Kasumi-1 (cell line): ENCODE data around the gene DNAH1.

Experiments
- DNase-seq, 2 experiments: peaks; one replicate each; lab custom pipeline; 2025; lab: John Stamatoyannopoulos, UW

Gene DNAH1

DNA sequence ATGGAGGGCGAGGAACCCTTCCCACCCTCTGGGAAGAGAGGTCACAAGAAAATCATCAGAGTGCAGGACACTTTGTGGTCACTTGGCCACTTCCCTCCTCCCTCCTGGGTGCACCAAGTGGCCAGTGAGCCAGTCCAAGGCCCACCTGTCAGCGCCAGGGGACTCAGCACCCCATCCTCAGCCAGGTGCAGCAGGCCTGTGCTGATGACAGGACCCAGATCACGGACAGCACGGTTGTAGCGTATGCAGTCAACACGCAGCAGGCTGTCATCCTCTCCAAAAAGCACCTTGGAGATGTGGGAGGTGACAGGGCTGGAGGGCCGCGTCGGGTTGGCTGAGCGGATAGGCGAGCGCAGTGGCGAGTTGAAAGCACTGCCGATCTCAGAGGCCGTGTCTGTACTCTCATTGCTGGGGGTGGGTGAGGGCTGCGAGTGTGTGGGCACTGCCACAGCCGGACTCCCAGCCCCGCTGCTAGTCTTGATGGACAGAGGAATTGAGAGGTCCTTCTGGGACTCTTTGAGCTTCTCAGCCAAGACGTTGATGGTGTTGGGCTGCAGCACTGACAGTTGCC is 87.2 kb downstream of the DNAH1 start:
- no peak for DNase-seq

DNA sequence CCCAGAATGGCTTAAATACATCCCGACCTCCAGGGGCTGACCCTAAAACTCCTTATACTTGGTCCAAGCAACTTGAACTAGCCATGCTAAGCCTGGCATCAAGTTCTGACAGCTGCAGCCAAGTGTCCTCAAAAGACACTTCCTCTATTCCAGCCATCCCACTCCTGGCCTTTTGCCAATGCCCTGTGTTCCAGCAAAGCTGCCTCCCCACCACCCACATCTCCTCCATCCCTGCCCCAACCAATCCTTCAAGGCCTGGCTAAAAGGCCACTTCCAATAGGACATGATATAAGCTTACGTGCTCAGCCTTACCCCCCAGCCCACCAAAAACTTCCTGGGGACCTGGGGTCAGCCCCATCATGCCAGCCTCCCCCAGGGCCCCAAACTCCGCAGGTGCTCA is 87.8 kb downstream of the DNAH1 start:
- no peak for DNase-seq

DNA sequence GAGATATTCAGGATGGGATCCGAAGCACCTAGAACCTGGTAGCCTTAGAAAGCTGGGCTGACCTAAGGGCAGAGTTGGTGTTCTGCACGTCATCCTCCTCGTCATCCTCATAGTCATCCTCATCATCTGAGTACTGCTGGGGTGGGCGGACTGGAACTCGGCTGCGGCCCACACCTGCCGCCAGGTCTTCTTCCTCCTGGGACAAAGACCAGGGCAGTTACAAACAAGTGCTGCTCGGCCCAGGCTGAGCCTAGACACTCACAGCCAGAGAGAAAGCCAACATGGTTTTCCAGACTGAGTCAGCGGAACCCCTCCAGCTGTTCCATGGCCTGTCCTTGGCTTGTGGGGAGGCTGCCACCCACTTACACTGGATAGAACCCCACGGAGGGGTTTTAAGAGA is 88.3 kb downstream of the DNAH1 start:
- DNase-seq: no peak

DNA sequence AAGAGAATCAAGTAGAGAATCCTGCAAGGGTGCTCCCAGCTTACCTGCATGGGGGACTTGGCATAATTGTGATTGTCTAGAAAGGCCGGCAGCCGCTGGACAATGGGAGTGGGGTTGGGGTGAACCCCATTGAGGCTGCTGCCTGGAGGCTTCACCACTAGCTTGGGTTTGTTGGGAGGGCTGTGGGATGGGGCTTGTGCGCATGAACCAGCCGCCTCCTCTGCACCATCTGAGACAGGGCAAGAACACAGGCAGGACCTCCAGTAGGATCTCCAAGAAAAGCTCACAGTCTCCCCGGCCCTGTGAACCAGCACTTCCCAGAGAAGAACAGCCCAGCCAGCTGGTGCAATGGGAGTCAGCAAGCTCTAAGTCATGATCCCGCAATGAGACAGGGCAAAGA is 88.9 kb downstream of the DNAH1 start:
- DNase-seq: no peak

DNA sequence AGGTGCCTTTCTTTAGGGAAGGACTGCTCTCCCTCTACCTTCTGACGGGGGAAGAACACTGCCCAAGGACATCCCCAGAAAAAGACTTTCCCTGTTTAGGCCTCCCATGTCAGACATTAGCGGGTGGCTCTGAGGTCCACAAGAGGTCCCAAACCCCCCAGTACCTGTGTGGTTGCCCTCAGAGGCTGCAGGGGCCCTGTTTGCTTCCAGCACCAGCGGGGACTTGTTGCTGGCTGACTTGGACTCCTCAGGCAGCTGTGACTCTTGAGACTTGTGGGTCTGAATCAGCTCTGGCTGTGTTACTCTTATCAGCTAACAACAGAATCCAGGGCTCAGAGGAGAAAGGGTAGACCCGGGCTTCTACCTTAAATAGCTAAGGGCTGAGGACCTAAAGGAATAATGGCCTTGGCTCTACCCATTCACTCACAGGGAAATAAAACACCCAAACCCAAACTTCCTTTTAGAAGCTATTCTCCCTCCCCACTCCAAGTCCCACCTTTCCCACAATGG is 89.5 kb downstream of the DNAH1 start:
- DNase-seq: no peak

DNA sequence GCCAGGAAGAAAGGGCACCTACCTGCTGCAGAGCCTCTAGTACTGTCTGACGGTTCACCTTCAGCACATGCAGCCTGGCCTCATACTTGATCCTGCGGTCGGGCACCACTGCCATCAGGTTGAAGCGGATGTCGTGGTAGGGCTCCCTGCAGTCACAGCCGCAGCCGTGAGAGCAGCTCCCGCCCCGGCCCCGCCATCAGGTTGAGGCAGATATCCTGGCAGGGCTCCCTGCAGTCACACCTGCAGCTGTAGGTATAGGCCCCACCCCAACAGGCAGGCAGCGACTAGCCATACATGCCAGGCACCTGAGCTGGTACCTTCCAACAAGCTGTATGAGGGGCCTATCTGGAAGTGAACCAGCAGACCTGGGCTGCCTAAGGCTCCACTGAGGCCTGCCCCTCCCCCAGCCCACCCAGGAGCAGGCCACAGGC is 90.1 kb downstream of the DNAH1 start:
- no peak for DNase-seq

DNA sequence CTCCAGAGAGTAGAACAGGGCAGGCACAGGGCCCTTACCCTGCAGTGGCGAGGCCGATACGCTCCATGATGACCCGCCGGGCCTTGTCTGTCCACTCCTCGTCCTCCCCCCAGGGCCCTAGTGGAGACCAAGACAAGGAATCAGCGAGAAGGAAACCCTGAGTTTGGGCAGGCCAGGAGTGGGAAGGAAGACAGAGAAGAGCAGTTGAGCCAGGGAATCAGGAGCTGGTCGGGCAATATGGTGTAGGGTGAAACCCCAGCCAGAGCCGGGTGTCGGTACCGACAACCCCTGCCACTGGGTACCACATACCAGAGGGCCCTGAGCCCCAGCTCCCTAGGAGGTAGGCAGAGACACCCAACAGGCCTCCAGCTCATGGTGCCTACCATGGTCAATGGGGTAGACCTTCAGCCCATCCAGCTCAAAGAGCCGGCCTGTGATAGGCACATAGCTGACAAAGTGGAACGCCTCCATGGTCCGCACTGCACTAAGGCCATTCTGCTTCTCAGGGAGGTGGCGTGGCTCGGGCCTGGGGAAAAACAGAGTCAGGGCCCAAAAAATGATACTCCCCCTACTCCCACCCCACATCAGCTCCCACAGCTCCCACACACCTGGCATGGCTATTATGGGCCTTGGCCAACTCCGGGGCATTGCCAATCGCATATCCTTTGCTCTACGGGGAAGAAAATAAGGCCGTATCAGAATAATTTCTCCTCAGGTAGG is 90.8 kb downstream of the DNAH1 start:
- DNase-seq: no peak

DNA sequence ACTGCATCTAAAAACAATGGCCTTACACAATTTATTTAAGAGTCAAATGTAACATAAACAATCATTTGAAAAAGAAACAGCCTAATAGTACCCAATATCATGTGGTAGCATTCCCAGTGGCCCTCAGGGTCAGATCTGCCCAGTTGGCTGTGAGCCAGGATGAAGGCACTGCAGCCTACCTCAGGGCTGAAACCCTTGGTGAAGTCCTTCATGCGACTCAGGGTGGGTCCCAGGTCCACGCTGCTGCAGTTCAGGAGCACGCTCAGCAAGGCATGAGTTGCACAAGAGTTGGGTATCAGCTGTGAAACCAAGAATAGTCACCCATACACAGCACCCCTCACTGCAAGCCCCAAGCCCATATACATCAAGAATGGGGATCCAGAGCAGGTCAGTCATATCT is 91.7 kb downstream of the DNAH1 start:
- DNase-seq: no peak

DNA sequence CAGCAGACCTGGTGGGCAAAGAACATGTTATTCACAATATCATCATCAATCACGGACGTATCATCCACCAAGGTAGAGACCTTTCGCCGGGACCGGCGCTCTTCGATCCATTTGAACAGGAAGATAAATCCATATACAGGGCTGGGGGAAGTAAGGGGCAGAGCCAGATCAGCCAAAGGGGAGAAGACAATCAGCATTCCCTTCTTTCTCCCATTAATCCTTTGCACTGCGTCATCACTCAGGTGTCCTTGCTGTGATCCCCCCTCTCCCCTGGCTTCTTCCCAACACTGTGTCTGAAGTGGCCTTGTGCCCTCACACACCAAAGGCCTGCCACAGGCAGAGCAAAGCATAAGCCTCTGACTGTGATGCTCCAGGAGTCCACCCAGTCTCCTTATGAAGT is 92.3 kb downstream of the DNAH1 start:
- no peak for DNase-seq

DNA sequence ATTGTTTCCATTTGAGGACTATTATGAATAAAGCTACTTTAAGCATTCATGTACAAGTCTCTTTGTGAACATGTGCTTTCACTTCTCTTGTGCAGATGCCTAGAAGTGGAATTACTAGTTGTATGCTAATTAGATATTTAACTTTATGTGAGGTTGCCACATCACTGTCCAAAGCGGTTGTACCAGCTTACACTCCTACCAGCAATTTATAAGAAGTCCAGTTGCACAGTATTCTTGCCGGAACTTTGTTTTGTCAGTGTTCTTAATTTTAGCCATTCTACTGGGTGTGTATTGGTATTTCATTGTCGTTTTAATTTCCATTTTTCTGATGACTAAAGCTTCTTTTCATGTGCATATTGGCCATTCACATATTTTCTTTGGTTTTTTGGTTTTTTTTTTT is 99.7 kb downstream of the DNAH1 start:
- no peak for DNase-seq

DNA sequence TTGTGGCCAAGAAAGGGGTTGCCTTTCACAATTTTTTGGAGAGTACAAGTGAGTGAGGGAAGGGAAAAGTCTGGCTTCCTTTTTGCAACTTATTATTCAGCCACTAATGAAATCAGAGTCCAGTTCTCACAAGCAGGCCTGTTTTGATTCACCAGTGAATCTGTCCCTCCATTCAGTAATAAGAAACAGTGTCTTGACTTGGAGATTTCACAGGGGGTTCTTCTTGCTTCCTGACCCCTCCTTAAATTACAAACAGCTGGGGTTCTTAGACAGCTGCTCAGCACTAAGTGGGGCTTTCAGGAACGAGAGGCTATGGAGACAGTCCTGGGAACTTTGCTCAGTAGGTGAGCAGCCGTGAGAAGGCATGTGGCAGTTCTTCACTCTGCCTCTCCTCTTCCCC is 104.3 kb downstream of the DNAH1 start:
- DNase-seq: no peak

DNA sequence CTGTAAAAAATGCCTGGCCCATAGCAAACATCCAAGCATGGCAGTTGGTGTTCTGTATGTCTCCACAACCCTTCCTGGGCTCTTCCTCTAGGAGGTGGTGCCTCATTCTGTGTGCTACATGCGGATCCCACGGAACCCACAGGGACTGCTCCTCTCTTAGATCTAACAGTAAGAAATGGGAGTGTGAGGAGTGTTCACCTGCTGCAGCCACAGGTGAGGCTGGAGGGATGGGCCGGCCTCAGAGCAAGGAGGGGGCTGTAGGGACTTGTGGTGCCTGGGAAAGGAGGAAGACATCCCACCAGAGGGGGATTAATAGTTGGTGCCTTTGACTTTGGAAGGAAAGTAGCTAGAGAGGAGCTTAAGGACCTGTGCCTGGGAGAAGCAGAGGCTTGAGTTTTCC is 106.5 kb downstream of the DNAH1 start:
- no peak for DNase-seq

DNA sequence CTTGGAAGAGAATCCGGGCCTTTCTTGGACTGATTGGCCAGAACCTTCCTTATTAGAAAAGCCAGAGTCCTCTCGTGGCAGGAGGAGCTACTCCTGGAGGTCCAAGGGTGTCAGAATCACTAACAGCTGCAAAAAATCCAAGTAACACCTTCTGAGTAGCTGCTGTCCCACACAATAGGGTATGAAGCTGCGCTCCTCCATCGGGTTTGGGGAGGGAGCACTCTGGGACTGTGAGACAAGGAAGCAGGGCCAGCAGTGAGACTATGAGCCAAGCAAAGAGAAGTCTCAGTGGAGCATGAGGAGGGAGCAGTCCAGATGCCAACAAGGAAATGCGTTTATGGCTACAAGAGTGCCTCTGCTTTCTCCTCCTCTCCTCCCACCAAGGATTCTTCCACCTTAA is 107.1 kb downstream of the DNAH1 start:
- DNase-seq: no peak

DNA sequence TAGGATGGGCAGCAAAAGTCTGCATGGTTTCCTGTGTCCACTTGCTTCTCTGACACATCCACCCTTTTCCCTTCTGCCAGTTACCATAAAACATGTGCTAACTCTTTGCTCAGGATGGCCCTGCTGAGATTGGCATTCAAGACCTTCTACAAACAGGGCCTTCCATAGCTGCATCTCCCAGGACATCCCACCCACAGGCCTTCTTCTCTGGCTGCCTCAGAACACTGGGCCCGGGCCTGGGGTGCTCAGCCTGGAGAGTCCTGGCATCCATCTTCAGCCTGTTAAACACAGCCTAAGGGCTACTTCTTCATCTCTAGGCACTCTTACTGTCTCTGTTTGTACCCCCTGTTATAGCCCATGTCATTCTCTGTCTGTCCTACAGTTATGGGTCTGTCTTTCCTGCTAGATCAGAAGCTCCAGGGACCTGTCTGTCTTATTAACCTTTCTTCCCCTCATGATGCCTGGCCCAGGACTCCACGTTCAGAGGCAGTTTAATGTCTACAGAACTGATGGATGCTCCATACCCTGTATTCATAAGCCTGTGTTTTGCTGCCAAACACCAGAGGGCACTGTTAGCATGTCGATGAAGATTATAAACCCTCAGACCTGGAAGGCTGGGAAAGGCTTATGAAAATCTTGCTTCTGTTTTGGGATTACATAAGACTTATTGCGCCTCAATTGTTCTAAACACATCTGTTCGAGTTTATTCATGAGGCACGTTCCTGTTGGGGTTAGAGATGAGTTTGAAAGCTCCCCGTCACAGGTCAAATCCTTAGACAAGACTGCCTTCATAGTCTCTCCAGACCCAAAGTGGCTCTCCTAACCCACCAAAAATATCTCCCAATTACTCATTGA is 112.3 kb downstream of the DNAH1 start:
- peak; percentile 77 for DNase-seq

DNA sequence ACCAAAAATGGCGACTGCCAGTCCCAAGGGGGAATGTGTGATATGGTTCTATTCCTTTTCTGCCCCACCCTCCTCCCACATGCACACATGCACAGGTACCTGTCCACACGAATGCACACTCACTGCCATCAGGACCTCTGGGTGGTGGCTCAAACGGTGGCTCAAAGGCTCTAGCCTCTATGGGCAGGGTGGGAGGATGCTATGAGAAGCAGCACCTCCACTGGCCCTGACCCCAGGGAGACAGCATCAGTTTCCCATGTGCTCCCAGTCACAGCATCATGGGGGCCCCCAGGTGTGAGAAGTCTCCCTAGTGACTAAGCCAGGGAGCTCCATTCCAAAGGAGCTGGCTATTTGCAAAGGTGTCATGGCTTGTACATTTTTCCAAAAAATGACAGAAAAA is 112.9 kb downstream of the DNAH1 start:
- no peak for DNase-seq

DNA sequence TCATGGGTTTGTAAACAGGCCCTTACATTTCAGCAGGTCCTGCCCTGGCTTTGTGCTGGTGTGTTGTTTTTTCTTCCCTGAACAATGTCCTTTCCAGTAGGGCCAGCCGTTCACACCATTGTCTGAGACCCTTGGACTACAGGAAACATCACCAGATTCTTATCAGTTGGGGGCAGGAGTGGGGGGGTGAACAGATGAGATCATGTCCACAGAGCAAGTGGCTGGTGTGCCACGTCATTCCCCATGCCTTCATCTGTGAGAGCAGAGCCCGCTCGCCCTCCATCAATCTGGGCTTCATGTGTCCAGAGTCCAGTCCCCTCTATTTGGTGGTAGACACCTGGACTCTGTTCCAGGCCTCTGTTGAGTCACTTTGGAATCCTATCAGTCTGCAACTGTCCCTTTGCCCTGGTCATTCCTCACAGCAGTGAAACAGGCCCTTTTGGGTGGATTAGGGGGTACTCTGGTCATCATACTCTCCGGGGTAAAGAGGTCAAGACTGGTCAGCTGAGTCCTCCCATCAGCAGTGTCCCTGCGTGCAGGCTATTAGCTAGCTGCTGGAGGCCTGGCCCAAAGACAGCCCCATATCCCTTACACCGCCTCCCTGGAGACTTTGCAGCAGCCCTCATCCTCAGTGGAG is 113.8 kb downstream of the DNAH1 start:
- DNase-seq: no peak

DNA sequence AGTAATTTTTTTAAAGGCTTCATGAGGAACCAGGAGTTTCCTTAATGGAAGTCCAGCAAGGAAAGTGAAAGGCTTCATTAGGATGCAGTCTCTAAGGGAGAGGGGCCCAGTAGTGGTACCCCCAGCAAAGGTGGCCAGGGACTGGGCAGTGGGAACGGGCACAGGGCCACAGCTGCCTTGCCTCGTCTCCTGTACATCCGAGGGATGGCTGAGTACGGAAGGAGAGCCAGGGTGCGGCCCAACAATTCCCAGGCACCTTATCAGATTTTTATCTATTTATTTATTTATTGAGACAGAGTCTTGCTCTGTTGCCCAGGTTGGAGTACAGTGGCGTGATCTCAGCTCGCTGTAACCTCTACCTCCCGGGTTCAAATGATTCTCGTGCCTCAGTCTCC is 114.3 kb downstream of the DNAH1 start:
- DNase-seq: no peak

DNA sequence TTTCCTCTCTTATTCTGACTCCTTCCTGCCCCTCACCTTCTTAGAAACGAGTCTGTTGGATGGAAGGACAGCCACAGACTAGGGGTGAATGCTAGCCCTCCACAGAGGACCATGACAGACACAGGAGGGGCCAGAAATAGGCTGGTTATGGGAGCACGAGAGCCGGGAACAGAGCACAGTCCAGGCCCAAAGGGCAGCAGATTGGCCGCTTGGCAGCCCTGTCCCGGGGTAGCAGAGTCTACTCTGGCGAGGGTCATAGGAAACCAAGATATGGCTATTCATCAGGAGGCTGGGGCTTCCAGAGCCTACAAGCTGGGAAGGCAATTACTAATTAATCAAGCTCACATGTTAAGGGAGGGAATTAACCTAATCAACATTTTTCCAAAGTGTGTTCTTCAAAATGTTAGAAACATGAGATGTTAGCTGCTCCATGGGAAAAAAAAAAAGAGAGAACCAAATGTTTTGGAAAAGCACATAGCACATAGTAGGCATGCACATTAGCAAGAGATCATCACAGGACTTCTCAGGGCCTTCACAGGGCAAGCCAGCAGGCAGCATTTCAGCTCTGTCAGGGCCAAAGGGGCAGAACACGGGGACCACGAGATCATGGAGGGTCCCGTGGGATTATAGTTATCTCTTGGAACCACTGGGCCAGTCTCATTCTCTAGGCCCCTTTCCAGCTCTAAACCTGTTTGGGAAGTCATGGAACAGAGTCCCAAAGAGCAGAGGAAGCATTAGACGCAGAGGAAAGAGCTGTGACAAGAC is 115.5 kb downstream of the DNAH1 start:
- no peak for DNase-seq

DNA sequence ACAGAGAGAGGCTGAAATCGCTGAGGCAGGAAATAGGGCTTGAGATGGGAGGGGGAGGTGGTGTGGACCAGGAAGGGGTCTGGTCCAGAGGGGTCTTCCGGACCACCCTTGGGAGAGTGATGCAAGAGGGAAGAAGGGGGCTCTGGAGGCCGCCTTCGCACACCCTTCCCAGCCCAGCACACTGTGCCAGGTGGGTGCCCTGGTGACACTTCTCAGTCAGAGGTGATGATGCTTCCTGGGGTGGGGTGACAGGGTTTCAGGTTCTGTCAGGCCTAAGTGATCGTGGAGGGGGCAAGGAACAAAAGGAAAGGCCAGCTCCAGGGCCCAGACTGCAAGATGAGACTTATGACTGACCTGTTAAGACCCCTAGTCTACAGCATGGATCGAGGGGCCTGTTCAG is 116.1 kb downstream of the DNAH1 start:
- DNase-seq: no peak

DNA sequence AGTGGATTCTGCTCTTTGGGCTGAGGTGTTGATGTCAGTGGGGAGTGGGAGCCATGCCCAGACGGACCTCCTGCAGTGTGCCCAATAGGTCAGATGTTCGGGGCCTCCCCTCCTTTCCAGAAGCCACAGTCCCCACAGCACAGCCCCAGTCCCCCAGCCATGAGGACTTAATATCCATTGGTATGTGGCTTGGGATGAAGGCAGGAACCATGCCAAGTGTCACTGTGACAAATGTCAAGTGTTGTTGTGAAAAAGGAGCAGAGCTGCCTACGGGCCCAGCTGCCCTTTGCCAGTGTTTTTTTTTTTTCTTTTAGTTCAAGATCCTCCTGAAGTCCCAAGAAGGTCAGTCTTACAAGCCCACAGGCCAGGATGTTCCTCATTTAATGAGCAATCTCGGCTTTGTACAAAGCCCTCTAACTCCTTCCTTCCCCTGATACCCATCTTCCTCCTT is 116.6 kb downstream of the DNAH1 start:
- no peak for DNase-seq

DNA sequence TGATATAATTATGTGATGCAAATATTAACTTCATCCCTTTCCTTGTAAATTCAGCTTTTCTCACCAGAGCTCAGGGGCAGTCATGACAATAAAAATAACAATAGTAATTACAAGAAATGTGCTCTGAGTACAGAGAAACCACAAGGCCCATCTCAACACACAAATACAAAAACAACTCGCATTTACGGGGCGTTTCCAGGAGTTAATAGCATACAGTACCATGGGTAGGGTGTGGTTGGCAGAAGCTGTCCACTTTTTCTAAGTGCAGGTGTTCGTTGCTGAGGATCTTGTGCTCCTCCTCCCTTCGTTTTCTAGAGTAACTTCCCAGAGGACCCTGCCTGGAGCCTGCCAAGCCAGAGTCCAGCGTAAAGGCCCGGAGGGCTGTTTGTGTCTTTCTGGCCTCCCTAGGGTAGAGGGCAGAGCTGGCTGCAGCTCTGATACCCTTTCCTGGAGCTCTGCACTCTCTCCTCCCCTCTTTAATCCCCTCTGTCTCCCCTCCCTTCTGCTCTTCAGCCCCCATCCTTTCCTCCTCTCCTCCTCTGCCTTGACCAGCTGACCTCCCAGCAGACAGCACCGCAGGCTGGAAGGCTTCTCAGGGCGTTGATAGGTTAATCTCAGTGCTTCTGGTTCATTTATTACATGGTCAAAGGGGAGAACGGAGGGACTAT is 117.3 kb downstream of the DNAH1 start:
- no peak for DNase-seq
